Peyer's patch (tissue), 4 donors: ENCODE results near the gene NAT16.

Source experiments
- CTCF ChIP-seq, 6 experiments: fragments of 450-650 bp in 4 of 6; fragments of 200-600 bp in 2 of 6; sonication (generic) in 1 of 6; IDR thresholded peaks; one replicate each; pipeline ENCODE4 v1.5.1; 2017 to 2019; ENCODE audit warnings: antibody characterized with exemption in 6 of 6, mild to moderate bottlenecking in 3 of 6, moderate library complexity in 1 of 6
- POLR2A ChIP-seq, 2 donors: fragments of 450-650 bp; IDR thresholded peaks; one replicate each; pipeline ENCODE4 v1.5.1; 2017; ENCODE audit warnings: antibody characterized with exemption in 2 of 2, mild to moderate bottlenecking in 2 of 2, moderate library complexity in 2 of 2

GRCh38 chr7:101186194-101186593 lies 6.1 kb upstream of the NAT16 start:
- no peak for TF ChIP-seq CTCF (IDR thresholded peaks at IDR 0.05)
- no peak for TF ChIP-seq POLR2A (IDR thresholded peaks at IDR 0.05)
